Colonic mucosa (tissue), 4 donors: Measurements from ENCODE around the gene RGS16. TPM values are rescaled to one million over a fixed set of nuclear protein-coding genes. Genes with fewer than 3 reads are reported as not detected.
A peak's percentile ranks its signal among the peaks of the same experiment; 100 is the strongest.

Experiments used
- DNase-seq: peaks from one replicate; pipeline ENCODE4 v3.0.0-alpha.2; 2020
- H3K27ac ChIP-seq: fragments of 200-600 bp; one replicate; pipeline ENCODE4 v1.8.0; 2021
- H3K27me3 ChIP-seq: fragments of 200-600 bp; one replicate; pipeline ENCODE4 v1.8.0; 2021
- H3K36me3 ChIP-seq: fragments of 200-600 bp; one replicate; pipeline ENCODE4 v1.8.0; 2021
- H3K4me1 ChIP-seq: fragments of 200-600 bp; one replicate; pipeline ENCODE4 v1.8.0; 2021; ENCODE audit warnings: mild to moderate bottlenecking
- H3K4me3 ChIP-seq: fragments of 200-600 bp; one replicate; pipeline ENCODE4 v1.8.0; 2021
- H3K9ac ChIP-seq, 2 donors: one replicate each; pipeline ENCODE4 v1.7.0; 2013; ENCODE audit warnings: control low read depth in 2 of 2, low read depth in 2 of 2, low read length in 2 of 2
- H3K9me3 ChIP-seq: fragments of 200-600 bp; one replicate; pipeline ENCODE4 v1.8.0; 2021
- intact Hi-C: fragments of 100-400 bp; cut with DNase I; formaldehyde crosslinking; loops from one replicate; pipeline ENCODE4 v1.14.1; 2022
- total RNA-seq, 2 donors: library from RNA; stranded (reverse); fragmentation: NEBNext Ultra II Directional in 1 of 2; extraction: Animal tissue kit (Norgen Biotek cat#: 25700) in 1 of 2; gene quantifications; one replicate each; pipeline ENCODE4 v1.2.1, GENCODE V29; 2021
- TF ChIP-seq, protein P1 (sequence below): fragments of 200-600 bp; IDR thresholded peaks from one replicate; pipeline ENCODE4 v1.8.0; 2022; ENCODE audit warnings: antibody characterized with exemption, mild to moderate bottlenecking
- donor health status: healthy.
- donor health status: DM: no; HTN: no; CAD: no.
- donor health status: DM: no; HTN: no; CAD: no.

Gene RGS16
- total RNA-seq, 2 donors from 2014 or later, result 0.77 to 1.6 TPM

- DNase-seq, result peak; percentile 2
- H3K36me3 ChIP-seq, result peaks cover 4% of the 10 kb centered on the region
- no peaks in the 10 kb centered on the region for H3K9me3 ChIP-seq
- intact Hi-C loops, result no loop called here
- no peak overlapping the region for H3K4me3 ChIP-seq
- H3K4me1 ChIP-seq, result peaks cover 3% of the 10 kb centered on the region
- H3K9ac ChIP-seq, result no peak overlapping the region
- no peak overlapping the region for H3K27ac ChIP-seq
- no peaks in the 10 kb centered on the region for H3K27me3 ChIP-seq
- TF ChIP-seq, protein P1, sequence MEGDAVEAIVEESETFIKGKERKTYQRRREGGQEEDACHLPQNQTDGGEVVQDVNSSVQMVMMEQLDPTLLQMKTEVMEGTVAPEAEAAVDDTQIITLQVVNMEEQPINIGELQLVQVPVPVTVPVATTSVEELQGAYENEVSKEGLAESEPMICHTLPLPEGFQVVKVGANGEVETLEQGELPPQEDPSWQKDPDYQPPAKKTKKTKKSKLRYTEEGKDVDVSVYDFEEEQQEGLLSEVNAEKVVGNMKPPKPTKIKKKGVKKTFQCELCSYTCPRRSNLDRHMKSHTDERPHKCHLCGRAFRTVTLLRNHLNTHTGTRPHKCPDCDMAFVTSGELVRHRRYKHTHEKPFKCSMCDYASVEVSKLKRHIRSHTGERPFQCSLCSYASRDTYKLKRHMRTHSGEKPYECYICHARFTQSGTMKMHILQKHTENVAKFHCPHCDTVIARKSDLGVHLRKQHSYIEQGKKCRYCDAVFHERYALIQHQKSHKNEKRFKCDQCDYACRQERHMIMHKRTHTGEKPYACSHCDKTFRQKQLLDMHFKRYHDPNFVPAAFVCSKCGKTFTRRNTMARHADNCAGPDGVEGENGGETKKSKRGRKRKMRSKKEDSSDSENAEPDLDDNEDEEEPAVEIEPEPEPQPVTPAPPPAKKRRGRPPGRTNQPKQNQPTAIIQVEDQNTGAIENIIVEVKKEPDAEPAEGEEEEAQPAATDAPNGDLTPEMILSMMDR, result no peak
These were observed 30.0 kb downstream of the RGS16 start for GRCh38 chr1:182574156-182574555.

DNA sequence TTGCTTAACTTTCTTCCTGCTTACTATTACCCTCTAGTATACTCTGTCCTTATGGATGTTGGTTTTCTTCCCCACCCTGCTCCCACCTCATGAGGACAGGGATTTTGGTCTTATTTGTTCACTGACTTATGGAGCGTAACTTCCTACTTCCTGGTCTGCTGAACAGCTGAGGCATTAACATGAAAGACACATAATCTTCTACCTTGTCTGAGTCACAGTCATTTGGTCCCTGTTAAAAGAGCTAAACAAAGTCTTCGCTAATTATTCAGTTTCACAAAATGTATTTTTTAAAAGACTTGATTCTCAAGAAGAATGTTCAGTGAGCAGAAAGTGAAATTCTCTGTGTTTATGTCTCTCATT lies 33.6 kb downstream of the RGS16 start:
- H3K27ac ChIP-seq, result peak overlapping the region; percentile 21
- no peaks in the 10 kb centered on the region for H3K9me3 ChIP-seq
- peaks cover under 1% of the 10 kb centered on the region for H3K4me1 ChIP-seq
- H3K36me3 ChIP-seq, result no peaks in the 10 kb centered on the region
- no peak overlapping the region for H3K9ac ChIP-seq
- DNase-seq, result no peak
- intact Hi-C loops, result no loop called here
- TF ChIP-seq, protein P1, result no peak
- no peaks in the 10 kb centered on the region for H3K27me3 ChIP-seq
- no peak overlapping the region for H3K4me3 ChIP-seq

GRCh38 chr1:182569939-182570610 lies 34.1 kb downstream of the RGS16 start:
- Histone ChIP-seq H3K4me1 (no peaks in the 10 kb centered on the region), H3K4me3 (no peak overlapping the region), H3K27me3 (no peaks in the 10 kb centered on the region), H3K9ac (no peak overlapping the region), H3K36me3 (no peaks in the 10 kb centered on the region), H3K27ac (peak overlapping the region; percentile 21), H3K9me3 (no peaks in the 10 kb centered on the region)
- TF ChIP-seq, protein P1, result no peak
- DNase-seq, result no peak
- intact Hi-C loops, result no loop called here

GRCh38 chr1:182568647-182569284 lies 35.4 kb downstream of the RGS16 start:
- TF ChIP-seq, protein P1, result no peak
- peak; percentile 1 for DNase-seq
- intact Hi-C loops, result no loop called here
- H3K27ac ChIP-seq, result no peak overlapping the region
- no peaks in the 10 kb centered on the region for H3K36me3 ChIP-seq
- no peaks in the 10 kb centered on the region for H3K27me3 ChIP-seq
- H3K4me3 ChIP-seq, result no peak overlapping the region
- H3K9ac ChIP-seq, result no peak overlapping the region
- no peaks in the 10 kb centered on the region for H3K4me1 ChIP-seq
- no peaks in the 10 kb centered on the region for H3K9me3 ChIP-seq

DNA sequence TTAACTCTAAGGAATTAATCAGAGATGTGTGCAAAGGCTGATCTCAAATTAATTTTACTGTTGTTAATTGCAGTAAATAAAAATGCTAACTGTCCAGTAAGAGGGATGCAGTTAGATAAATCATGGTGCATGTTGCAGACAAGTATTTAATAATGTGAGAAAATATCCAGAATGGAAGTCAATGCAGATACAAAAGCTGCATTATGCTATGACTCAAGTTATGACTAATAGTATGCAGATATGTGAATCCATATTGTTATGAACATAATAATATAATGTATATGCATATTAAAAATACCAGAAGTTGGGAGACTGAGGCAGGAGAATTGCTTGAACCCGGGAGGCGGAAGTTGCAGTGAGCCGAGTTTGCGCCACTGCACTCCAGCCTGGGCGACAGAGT lies 36.6 kb downstream of the RGS16 start:
- no peaks in the 10 kb centered on the region for H3K4me1 ChIP-seq
- H3K4me3 ChIP-seq, result no peak overlapping the region
- intact Hi-C loops, result no loop called here
- H3K9ac ChIP-seq, result no peak overlapping the region
- H3K27me3 ChIP-seq, result no peaks in the 10 kb centered on the region
- no peaks in the 10 kb centered on the region for H3K9me3 ChIP-seq
- H3K27ac ChIP-seq, result no peak overlapping the region
- H3K36me3 ChIP-seq, result no peaks in the 10 kb centered on the region
- TF ChIP-seq, protein P1, result no peak
- DNase-seq, result peak; percentile 1
